Breast epithelium (tissue), 4 donors: ENCODE results near the gene LRRC8C. TPM values are rescaled to one million over a fixed set of nuclear protein-coding genes. Genes with fewer than 3 reads are reported as not detected.
"Not testable (repeated sequence)": the region's sequence is repeated elsewhere in the genome, so short reads cannot be mapped to it uniquely, and the experiment has no call there.

Experiments used
- DNase-seq, 2 donors: peaks; one replicate each; pipeline ENCODE4 v3.0.0-alpha.2; 2019; ENCODE audit warnings: low spot score in 2 of 2
- H3K27ac ChIP-seq, 2 donors: fragments of 200-600 bp; sonication (generic) in 1 of 2; one replicate each; pipeline ENCODE4 v1.5.1; 2016 to 2019; ENCODE audit warnings: mild to moderate bottlenecking in 1 of 2
- H3K27me3 ChIP-seq, 2 donors: fragments of 200-600 bp; sonication (generic) in 1 of 2; one replicate each; pipeline versions ENCODE4 v1.5.1 to v1.6.0; 2017 to 2019; ENCODE audit warnings: control low read depth in 1 of 2, mild to moderate bottlenecking in 1 of 2
- H3K36me3 ChIP-seq: fragments of 200-600 bp; one replicate; pipeline ENCODE4 v1.5.1; 2019
- H3K4me1 ChIP-seq, 2 donors: fragments of 200-600 bp; sonication (generic); one replicate each; pipeline ENCODE4 v1.5.1; 2016 to 2019; ENCODE audit warnings: control low read depth in 1 of 2
- H3K4me3 ChIP-seq, 3 donors: fragments of 200-600 bp; sonication (generic); 1 replicate in 2 of 3; 2 replicates in 1 of 3; pipeline ENCODE4 v1.5.1; 2016 to 2019; ENCODE audit warnings: mild to moderate bottlenecking in 3 of 3, moderate library complexity in 2 of 3
- H3K9me3 ChIP-seq, 2 donors: fragments of 200-600 bp; sonication (generic) in 1 of 2; one replicate each; pipeline ENCODE4 v1.5.1; 2016 to 2019; ENCODE audit warnings: control low read depth in 1 of 2
- POLR2A ChIP-seq: fragments of 450-650 bp; IDR thresholded peaks from one replicate; pipeline ENCODE4 v1.6.1; 2016; ENCODE audit warnings: antibody characterized with exemption, mild to moderate bottlenecking, moderate library complexity
- POLR2AphosphoS5 ChIP-seq, 3 donors: sonication (generic); formaldehyde crosslinking; IDR thresholded peaks; one replicate each; pipeline ENCODE4 v1.6.1; 2017; ENCODE audit warnings: antibody characterized with exemption in 3 of 3
- intact Hi-C: fragments of 100-400 bp; cut with DNase I; formaldehyde crosslinking; loops from one replicate; pipeline ENCODE4 v1.15.1; 2023; ENCODE audit warnings: low total_unique reads
- total RNA-seq, 3 donors: library from RNA; depleted of rRNA; stranded (reverse); fragments of >200 nt; gene quantifications; one replicate each; pipeline ENCODE4 v1.1.0, GENCODE V29; 2016
- TF ChIP-seq, protein P1 (sequence below), 3 donors: fragments of 450-650 bp; IDR thresholded peaks; one replicate each; pipeline ENCODE4 v1.5.1; 2016 to 2017; ENCODE audit warnings: antibody characterized with exemption in 3 of 3, mild to moderate bottlenecking in 3 of 3, moderate library complexity in 3 of 3

Gene LRRC8C
- total RNA-seq, 3 donors from 2014 or later: 10.8 to 14.6 (median 12.9) TPM

DNA sequence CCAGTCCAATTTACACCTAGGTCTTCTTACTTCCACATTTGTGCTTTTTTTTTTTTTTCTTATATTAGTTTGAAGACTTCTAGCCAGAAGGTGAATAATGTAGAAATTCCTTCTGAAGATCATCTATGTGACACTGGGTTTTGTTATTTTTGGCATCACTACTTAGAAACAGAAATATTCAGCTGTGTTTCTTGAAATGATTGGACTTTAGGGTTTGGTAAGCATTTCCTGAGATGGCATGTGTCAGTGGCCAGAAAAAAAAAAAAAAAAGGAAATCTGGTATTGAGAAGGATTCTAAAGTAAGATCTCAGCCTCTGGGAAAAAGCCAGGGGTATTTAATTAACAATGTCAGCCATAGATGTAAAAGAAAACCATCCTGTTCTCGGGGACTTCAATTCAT, 43.4 kb upstream of the LRRC8C start:
- no peak overlapping the region for H3K4me3 ChIP-seq
- no peaks in the 10 kb centered on the region for H3K4me1 ChIP-seq
- TF ChIP-seq POLR2A (no peak), POLR2AphosphoS5 (IDR thresholded peaks at IDR 0.05) (no peak)
- TF ChIP-seq, protein P1, sequence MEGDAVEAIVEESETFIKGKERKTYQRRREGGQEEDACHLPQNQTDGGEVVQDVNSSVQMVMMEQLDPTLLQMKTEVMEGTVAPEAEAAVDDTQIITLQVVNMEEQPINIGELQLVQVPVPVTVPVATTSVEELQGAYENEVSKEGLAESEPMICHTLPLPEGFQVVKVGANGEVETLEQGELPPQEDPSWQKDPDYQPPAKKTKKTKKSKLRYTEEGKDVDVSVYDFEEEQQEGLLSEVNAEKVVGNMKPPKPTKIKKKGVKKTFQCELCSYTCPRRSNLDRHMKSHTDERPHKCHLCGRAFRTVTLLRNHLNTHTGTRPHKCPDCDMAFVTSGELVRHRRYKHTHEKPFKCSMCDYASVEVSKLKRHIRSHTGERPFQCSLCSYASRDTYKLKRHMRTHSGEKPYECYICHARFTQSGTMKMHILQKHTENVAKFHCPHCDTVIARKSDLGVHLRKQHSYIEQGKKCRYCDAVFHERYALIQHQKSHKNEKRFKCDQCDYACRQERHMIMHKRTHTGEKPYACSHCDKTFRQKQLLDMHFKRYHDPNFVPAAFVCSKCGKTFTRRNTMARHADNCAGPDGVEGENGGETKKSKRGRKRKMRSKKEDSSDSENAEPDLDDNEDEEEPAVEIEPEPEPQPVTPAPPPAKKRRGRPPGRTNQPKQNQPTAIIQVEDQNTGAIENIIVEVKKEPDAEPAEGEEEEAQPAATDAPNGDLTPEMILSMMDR (IDR thresholded peaks at IDR 0.05): no peak
- no peak overlapping the region for H3K27ac ChIP-seq
- intact Hi-C loops: no loop called here
- H3K27me3 ChIP-seq: no peaks in the 10 kb centered on the region
- no peak for DNase-seq
- H3K9me3 ChIP-seq: no peaks in the 10 kb centered on the region
- H3K36me3 ChIP-seq: no peaks in the 10 kb centered on the region

DNA sequence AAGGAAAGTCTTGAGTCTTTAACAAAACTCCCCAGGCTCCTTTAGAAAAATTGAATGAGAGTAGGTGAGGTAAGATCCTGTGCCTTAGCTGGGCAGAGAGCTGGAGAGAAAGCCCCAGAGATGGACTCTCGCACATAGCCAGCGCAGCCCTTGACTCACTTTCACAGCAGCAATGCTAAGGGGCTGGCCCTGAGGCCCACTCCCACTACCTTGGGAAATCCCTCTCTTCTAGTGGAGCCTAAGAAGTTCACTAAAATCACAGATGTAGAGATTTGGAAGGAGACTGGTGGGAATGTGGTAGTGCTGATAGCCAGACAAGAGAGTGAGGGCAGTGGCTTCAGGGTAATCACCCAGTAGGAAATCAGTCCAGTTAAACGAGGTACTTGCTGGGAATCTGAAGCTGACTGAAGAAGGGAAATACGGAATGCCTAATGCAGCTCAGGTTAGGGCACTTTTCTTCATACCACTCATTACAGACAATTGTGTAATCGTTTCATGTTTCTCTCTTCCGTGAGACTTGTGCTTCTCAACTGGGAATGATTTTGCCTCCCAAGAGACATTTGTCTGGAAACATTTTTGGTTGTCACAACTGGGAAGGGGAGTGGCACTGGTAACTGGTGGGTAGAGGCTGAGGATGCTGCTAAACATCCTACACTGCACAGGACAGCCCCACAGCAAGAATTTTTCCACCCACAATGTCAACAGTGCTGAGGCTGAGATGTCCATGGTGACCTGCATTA, 42.4 kb upstream of the LRRC8C start:
- H3K36me3 ChIP-seq: no peaks in the 10 kb centered on the region
- H3K4me1 ChIP-seq: no peaks in the 10 kb centered on the region
- TF ChIP-seq POLR2A (no peak), POLR2AphosphoS5 (IDR thresholded peaks at IDR 0.05) (no peak)
- TF ChIP-seq, protein P1 (IDR thresholded peaks at IDR 0.05): no peak
- peak overlapping the region; percentile 37 to 62 for H3K27ac ChIP-seq
- H3K9me3 ChIP-seq: no peaks in the 10 kb centered on the region
- intact Hi-C loops: no loop called here
- DNase-seq: no peak
- no peaks in the 10 kb centered on the region for H3K27me3 ChIP-seq
- no peak overlapping the region for H3K4me3 ChIP-seq

DNA sequence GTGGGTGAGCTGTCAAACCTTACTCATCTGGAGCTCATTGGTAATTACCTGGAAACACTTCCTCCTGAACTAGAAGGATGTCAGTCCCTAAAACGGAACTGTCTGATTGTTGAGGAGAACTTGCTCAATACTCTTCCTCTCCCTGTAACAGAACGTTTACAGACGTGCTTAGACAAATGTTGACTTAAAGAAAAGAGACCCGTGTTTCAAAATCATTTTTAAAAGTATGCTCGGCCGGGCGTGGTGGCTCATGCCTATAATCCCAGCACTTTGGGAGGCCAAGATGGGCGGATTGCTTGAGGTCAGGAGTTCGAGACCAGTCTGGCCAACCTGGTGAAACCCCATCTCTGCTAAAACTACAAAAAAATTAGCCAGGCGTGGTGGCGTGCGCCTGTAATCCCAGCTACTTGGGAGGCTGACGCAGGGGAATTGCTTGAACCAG, 40.0 kb upstream of the LRRC8C start:
- H3K27me3 ChIP-seq, H3K36me3 ChIP-seq, intact Hi-C loops, H3K4me1 ChIP-seq, DNase-seq, H3K27ac ChIP-seq, H3K4me3 ChIP-seq, H3K9me3 ChIP-seq: not testable (repeated sequence)

DNA sequence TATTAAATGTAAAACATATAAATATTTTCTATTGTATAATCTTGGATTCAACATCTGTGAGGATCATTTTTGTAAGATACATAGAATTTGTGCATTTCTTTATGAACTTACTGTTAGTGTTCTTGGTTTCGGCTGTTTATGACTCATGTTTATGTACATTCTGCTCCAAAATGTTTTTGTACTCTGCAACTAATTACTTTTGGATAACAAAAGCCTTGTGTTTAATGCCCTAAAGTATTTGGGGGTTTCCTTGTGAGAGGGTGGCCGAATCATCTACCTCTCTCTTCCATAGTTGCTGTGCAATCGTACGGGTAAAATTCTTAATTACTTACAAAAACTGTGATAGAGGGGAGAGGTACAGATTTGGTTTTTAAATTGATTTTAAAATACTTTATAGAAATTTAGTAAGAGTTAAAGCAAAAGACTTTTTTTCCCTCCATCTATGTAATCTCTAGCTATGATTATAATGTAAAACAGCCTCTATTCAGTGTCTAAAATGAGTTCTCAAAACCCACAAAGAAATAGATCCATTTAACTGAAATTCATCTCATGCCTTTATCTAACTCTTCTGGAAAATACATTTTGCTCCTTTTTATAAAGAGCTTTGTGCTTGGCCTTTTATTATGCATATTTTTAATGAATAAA, 38.7 kb upstream of the LRRC8C start:
- Histone ChIP-seq H3K4me3 (no peak overlapping the region), H3K4me1 (no peaks in the 10 kb centered on the region), H3K27me3 (no peaks in the 10 kb centered on the region), H3K9me3 (no peaks in the 10 kb centered on the region), H3K27ac (no peak overlapping the region), H3K36me3 (no peaks in the 10 kb centered on the region)
- no peak for TF ChIP-seq POLR2A
- TF ChIP-seq, protein P1 (IDR thresholded peaks at IDR 0.05): no peak
- TF ChIP-seq POLR2AphosphoS5 (IDR thresholded peaks at IDR 0.05): no peak
- intact Hi-C loops: no loop called here
- DNase-seq: no peak

DNA sequence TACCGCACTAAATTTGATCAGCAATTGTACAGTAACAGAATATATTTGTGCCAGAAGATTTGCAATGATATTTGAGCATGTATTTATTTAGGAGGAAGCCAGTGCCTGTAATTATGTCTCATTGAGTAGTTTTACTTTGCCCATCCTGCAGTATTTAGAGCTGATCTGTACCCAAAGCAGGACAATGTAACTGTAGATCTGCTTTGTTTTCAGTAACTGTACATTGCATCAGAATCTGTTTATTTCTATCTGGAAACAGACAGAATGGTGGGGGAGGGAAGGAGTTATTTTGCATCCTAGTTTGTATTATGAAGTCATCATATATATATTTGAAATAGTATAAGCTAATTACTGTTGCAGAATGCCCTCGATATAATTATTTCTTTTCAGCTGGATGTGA, 36.2 kb upstream of the LRRC8C start:
- TF ChIP-seq POLR2A: no peak
- no peak for TF ChIP-seq POLR2AphosphoS5 (IDR thresholded peaks at IDR 0.05)
- TF ChIP-seq, protein P1 (IDR thresholded peaks at IDR 0.05): no peak
- Histone ChIP-seq H3K27ac (no peak overlapping the region), H3K4me3 (no peak overlapping the region), H3K36me3 (no peaks in the 10 kb centered on the region), H3K9me3 (no peaks in the 10 kb centered on the region), H3K27me3 (no peaks in the 10 kb centered on the region), H3K4me1 (no peaks in the 10 kb centered on the region)
- intact Hi-C loops: loop anchor here (2.0 kb wide), 1 partner anchor 54 kb away; no protein-coding TSS in a partner anchor
- DNase-seq: no peak
